NT2/D1 (cell line): ENCODE results near the gene WDFY4.

ENCODE experiments used
- DNase-seq: peaks from one replicate; pipeline ENCODE4 v3.0.0-alpha.2; 2011; ENCODE audit warnings: low read depth, low spot score
- H3K27me3 ChIP-seq: 2 replicates; pipeline ENCODE4 v1.6.0; 2011; ENCODE audit warnings: mild to moderate bottlenecking; ENCODE audit not compliant: insufficient read length, insufficient read depth
- H3K36me3 ChIP-seq: 2 replicates; pipeline ENCODE4 v1.6.1; 2011; ENCODE audit warnings: mild to moderate bottlenecking, low read length, mixed read lengths; ENCODE audit not compliant: insufficient read depth, insufficient read length
- H3K4me1 ChIP-seq: 2 replicates; pipeline ENCODE4 v1.5.1; 2011; ENCODE audit not compliant: insufficient read depth, insufficient read length
- H3K4me3 ChIP-seq: 2 replicates; pipeline ENCODE4 v1.5.1; 2011; ENCODE audit warnings: low read depth; ENCODE audit not compliant: insufficient read length
- H3K9ac ChIP-seq: 2 replicates; pipeline ENCODE4 v1.6.0; 2011; ENCODE audit warnings: low read depth; ENCODE audit not compliant: insufficient read length
- H3K9me3 ChIP-seq: 2 replicates; pipeline ENCODE4 v1.5.1; 2011; ENCODE audit warnings: mild to moderate bottlenecking, low read length; ENCODE audit not compliant: insufficient read depth
- SUZ12 ChIP-seq: IDR thresholded peaks from 2 replicates; pipeline ENCODE4 v1.6.1; 2011; ENCODE audit not compliant: insufficient read length, insufficient read depth; ENCODE audit errors: extremely low read depth
- YY1 ChIP-seq: IDR thresholded peaks from 2 replicates; pipeline ENCODE4 v1.6.1; 2011; ENCODE audit not compliant: insufficient read length, insufficient read depth
- ZNF274 ChIP-seq: IDR thresholded peaks from 2 replicates; pipeline ENCODE4 v1.6.1; 2011; ENCODE audit warnings: mild to moderate bottlenecking, low read depth, low read length

The WDFY4 gene

GRCh38 chr10:48985621-48986158, 301.0 kb downstream of the WDFY4 start:
- TF ChIP-seq YY1 (no peak), SUZ12 (no peak), ZNF274 (no peak)
- Histone ChIP-seq H3K36me3 (no peaks in the 10 kb centered on the region), H3K4me3 (no peak overlapping the region), H3K27me3 (no peaks in the 10 kb centered on the region), H3K9ac (no peak overlapping the region), H3K4me1 (no peaks in the 10 kb centered on the region), H3K9me3 (no peaks in the 10 kb centered on the region)
- no peak for DNase-seq

GRCh38 chr10:48990226-48990625, 305.6 kb downstream of the WDFY4 start:
- Histone ChIP-seq H3K4me3 (no peak overlapping the region), H3K9me3 (no peaks in the 10 kb centered on the region), H3K4me1 (no peaks in the 10 kb centered on the region), H3K36me3 (no peaks in the 10 kb centered on the region), H3K9ac (no peak overlapping the region), H3K27me3 (no peaks in the 10 kb centered on the region)
- TF ChIP-seq ZNF274 (no peak), SUZ12 (no peak), YY1 (no peak)
- DNase-seq = no peak

GRCh38 chr10:48993627-48994026, 309.0 kb downstream of the WDFY4 start:
- H3K9me3 ChIP-seq = no peaks in the 10 kb centered on the region
- no peaks in the 10 kb centered on the region for H3K4me1 ChIP-seq
- no peaks in the 10 kb centered on the region for H3K36me3 ChIP-seq
- DNase-seq = no peak
- no peak overlapping the region for H3K4me3 ChIP-seq
- H3K9ac ChIP-seq = no peak overlapping the region
- TF ChIP-seq SUZ12 (no peak), YY1 (no peak), ZNF274 (no peak)
- no peaks in the 10 kb centered on the region for H3K27me3 ChIP-seq

- no peaks in the 10 kb centered on the region for H3K27me3 ChIP-seq
- H3K4me1 ChIP-seq = peaks cover under 1% of the 10 kb centered on the region
- no peak overlapping the region for H3K9ac ChIP-seq
- no peak for DNase-seq
- no peaks in the 10 kb centered on the region for H3K9me3 ChIP-seq
- H3K4me3 ChIP-seq = no peak overlapping the region
- H3K36me3 ChIP-seq = no peaks in the 10 kb centered on the region
- TF ChIP-seq YY1 (no peak), ZNF274 (no peak), SUZ12 (no peak)
Measured at GRCh38 chr10:48996329-48996728, 311.7 kb downstream of the WDFY4 start.

- TF ChIP-seq ZNF274 (no peak), YY1 (no peak), SUZ12 (no peak)
Measured at GRCh38 chr10:48999346-48999745, 314.7 kb downstream of the WDFY4 start.

GRCh38 chr10:49000437-49001398, 316.0 kb downstream of the WDFY4 start:
- Histone ChIP-seq H3K4me3 (no peak overlapping the region), H3K4me1 (peaks cover 3% of the 10 kb centered on the region), H3K27me3 (no peaks in the 10 kb centered on the region), H3K9me3 (no peaks in the 10 kb centered on the region), H3K36me3 (no peaks in the 10 kb centered on the region), H3K9ac (no peak overlapping the region)
- TF ChIP-seq ZNF274 (no peak), SUZ12 (no peak), YY1 (no peak)
- DNase-seq = no peak

More at GRCh38 chr10:48999346-48999745, 314.7 kb downstream of the WDFY4 start:
- no peaks in the 10 kb centered on the region for H3K9me3 ChIP-seq
- H3K4me3 ChIP-seq = no peak overlapping the region
- no peak for DNase-seq
- H3K27me3 ChIP-seq = no peaks in the 10 kb centered on the region
- peaks cover 3% of the 10 kb centered on the region for H3K4me1 ChIP-seq
- H3K36me3 ChIP-seq = no peaks in the 10 kb centered on the region
- no peak overlapping the region for H3K9ac ChIP-seq

- no peaks in the 10 kb centered on the region for H3K9me3 ChIP-seq
- H3K36me3 ChIP-seq = no peaks in the 10 kb centered on the region
- H3K27me3 ChIP-seq = no peaks in the 10 kb centered on the region
- TF ChIP-seq ZNF274 (no peak), YY1 (no peak), SUZ12 (no peak)
- no peak overlapping the region for H3K4me3 ChIP-seq
- no peak overlapping the region for H3K9ac ChIP-seq
- peak; percentile 20 for DNase-seq
- H3K4me1 ChIP-seq = peaks cover 3% of the 10 kb centered on the region
Measured at GRCh38 chr10:49001402-49001801, 316.7 kb downstream of the WDFY4 start.
